Upper lobe of left lung (tissue), 4 donors: ENCODE data around the gene IRF1.

Source experiments
- POLR2AphosphoS5 ChIP-seq, 2 donors: sonication (generic); formaldehyde crosslinking; IDR thresholded peaks; one replicate each; pipeline ENCODE4 v1.5.1; 2017; ENCODE audit warnings: antibody characterized with exemption in 2 of 2
- TF ChIP-seq, protein P1 (sequence below), 6 experiments: fragments of 450-650 bp in 4 of 6; fragments of 200-600 bp in 2 of 6; sonication (generic) in 2 of 6; IDR thresholded peaks; one replicate each; pipeline ENCODE4 v1.5.1; 2016 to 2019; ENCODE audit warnings: antibody characterized with exemption in 6 of 6

DNA sequence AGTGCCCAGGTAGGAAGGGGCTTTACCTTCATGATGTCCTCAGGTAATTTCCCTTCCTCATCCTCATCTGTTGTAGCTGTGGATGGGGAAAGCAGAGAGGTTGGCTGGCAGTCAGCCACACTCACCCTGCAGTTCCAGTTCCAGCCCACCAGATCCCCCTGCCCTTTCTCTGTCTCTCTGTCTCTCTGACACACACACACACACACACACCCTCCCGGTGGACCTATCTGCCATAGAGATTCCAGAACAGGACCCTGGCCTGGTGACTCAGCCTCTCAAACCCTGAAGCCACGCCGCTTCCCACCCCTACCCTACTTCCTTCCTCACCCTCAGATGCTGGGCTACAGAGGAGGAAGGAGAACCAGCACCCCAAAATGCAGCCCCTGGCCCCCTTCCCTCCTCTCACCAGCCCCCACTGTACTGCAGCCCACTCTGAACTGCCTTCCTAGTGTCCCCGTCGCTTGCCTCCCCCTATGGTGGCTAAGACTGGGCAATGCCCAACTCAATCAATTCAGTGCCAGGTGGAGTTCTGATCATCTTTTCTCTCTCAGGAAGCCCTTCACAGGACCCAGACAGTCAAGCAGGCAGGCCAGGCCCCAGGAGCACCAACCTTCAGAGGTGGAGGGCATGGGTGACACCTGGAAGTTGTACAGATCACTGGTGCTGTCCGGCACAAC is 4.8 kb downstream of the IRF1 start:
- TF ChIP-seq, protein P1, sequence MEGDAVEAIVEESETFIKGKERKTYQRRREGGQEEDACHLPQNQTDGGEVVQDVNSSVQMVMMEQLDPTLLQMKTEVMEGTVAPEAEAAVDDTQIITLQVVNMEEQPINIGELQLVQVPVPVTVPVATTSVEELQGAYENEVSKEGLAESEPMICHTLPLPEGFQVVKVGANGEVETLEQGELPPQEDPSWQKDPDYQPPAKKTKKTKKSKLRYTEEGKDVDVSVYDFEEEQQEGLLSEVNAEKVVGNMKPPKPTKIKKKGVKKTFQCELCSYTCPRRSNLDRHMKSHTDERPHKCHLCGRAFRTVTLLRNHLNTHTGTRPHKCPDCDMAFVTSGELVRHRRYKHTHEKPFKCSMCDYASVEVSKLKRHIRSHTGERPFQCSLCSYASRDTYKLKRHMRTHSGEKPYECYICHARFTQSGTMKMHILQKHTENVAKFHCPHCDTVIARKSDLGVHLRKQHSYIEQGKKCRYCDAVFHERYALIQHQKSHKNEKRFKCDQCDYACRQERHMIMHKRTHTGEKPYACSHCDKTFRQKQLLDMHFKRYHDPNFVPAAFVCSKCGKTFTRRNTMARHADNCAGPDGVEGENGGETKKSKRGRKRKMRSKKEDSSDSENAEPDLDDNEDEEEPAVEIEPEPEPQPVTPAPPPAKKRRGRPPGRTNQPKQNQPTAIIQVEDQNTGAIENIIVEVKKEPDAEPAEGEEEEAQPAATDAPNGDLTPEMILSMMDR (IDR thresholded peaks at IDR 0.05): no peak
- TF ChIP-seq POLR2AphosphoS5 (IDR thresholded peaks at IDR 0.05): no peak
